Ishikawa (cell line): ENCODE measurements around the gene EPB41L4B.

Experiments
- CEBPB ChIP-seq: IDR thresholded peaks from 2 replicates; pipeline ENCODE4 v1.6.1; 2012
- CREB1 ChIP-seq: IDR thresholded peaks from 2 replicates; pipeline ENCODE4 v1.6.1; 2012; ENCODE audit warnings: low read depth
- EGR1 ChIP-seq: IDR thresholded peaks from 2 replicates; pipeline ENCODE4 v1.6.1; 2012
- EP300 ChIP-seq: IDR thresholded peaks from 2 replicates; pipeline ENCODE4 v1.6.1; 2012; ENCODE audit warnings: borderline replicate concordance
- FOXM1 ChIP-seq: IDR thresholded peaks from 2 replicates; pipeline ENCODE4 v1.6.1; 2012; ENCODE audit warnings: low read depth, borderline replicate concordance
- MAX ChIP-seq: IDR thresholded peaks from 2 replicates; pipeline ENCODE4 v1.6.1; 2012
- NFIC ChIP-seq: IDR thresholded peaks from 2 replicates; pipeline ENCODE4 v1.6.1; 2012
- RAD21 ChIP-seq: IDR thresholded peaks from 2 replicates; pipeline ENCODE4 v1.6.1; 2012; ENCODE audit warnings: low read depth
- TAF1 ChIP-seq: IDR thresholded peaks from 2 replicates; pipeline ENCODE4 v1.6.1; 2012; ENCODE audit warnings: low read depth, mild to moderate bottlenecking
- TCF12 ChIP-seq: IDR thresholded peaks from 2 replicates; pipeline ENCODE4 v1.6.1; 2012; ENCODE audit warnings: low read depth
- TEAD4 ChIP-seq: IDR thresholded peaks from 2 replicates; pipeline ENCODE4 v1.6.1; 2012
- USF1 ChIP-seq: IDR thresholded peaks from 2 replicates; pipeline ENCODE4 v1.6.1; 2012
- YY1 ChIP-seq: IDR thresholded peaks from 2 replicates; pipeline ENCODE4 v1.6.1; 2012; ENCODE audit warnings: low read depth
- ZBTB7A ChIP-seq: IDR thresholded peaks from 2 replicates; pipeline ENCODE4 v1.6.1; 2012; ENCODE audit warnings: low read depth
- TF ChIP-seq, protein P1 (sequence below): IDR thresholded peaks from 2 replicates; pipeline ENCODE4 v1.6.1; 2012; ENCODE audit warnings: low read depth, mild to moderate bottlenecking

The EPB41L4B gene

GRCh38 chr9:109321727-109322126, 868 bp upstream of the EPB41L4B start:
- no peak for TF ChIP-seq YY1
- no peak for TF ChIP-seq FOXM1
- TF ChIP-seq USF1, result no peak
- no peak for TF ChIP-seq TAF1
- no peak for TF ChIP-seq MAX

DNA sequence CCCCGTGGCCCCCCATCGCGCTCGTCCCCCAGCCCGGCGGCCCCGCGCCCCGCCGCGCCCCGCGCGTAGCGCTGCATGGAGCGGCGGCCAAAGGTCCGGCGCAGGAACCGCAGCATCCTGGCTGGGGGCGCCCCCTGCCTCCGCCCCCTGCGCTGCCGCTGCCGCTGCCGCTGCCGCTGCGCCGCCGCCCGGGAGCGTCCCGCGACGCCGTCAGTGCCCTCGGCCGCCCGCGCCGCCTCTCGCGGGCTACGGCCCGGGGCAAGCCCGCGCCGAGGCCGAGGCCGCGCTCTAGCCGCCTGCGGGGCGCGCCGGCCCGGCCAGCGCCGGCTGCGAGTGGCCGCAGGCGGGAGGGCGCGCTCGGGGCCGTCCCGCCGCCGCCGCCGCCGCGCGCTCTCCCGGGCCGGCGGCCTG, 523 bp downstream of the EPB41L4B start:
- TF ChIP-seq TEAD4 (no peak), CEBPB (no peak), EP300 (no peak), FOXM1 (no peak), YY1 (no peak), TAF1 (no peak), MAX (no peak), TCF12 (no peak), ZBTB7A (no peak), NFIC (no peak), EGR1 (no peak)
- TF ChIP-seq, protein P1, sequence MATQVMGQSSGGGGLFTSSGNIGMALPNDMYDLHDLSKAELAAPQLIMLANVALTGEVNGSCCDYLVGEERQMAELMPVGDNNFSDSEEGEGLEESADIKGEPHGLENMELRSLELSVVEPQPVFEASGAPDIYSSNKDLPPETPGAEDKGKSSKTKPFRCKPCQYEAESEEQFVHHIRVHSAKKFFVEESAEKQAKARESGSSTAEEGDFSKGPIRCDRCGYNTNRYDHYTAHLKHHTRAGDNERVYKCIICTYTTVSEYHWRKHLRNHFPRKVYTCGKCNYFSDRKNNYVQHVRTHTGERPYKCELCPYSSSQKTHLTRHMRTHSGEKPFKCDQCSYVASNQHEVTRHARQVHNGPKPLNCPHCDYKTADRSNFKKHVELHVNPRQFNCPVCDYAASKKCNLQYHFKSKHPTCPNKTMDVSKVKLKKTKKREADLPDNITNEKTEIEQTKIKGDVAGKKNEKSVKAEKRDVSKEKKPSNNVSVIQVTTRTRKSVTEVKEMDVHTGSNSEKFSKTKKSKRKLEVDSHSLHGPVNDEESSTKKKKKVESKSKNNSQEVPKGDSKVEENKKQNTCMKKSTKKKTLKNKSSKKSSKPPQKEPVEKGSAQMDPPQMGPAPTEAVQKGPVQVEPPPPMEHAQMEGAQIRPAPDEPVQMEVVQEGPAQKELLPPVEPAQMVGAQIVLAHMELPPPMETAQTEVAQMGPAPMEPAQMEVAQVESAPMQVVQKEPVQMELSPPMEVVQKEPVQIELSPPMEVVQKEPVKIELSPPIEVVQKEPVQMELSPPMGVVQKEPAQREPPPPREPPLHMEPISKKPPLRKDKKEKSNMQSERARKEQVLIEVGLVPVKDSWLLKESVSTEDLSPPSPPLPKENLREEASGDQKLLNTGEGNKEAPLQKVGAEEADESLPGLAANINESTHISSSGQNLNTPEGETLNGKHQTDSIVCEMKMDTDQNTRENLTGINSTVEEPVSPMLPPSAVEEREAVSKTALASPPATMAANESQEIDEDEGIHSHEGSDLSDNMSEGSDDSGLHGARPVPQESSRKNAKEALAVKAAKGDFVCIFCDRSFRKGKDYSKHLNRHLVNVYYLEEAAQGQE, result no peak

- no peak for TF ChIP-seq FOXM1
- TF ChIP-seq ZBTB7A, result 0 out of 2 replicates have a peak, but pooled peaks have one; percentile 21
Observed at GRCh38 chr9:109319626-109320241, 1.1 kb downstream of the EPB41L4B start.

DNA sequence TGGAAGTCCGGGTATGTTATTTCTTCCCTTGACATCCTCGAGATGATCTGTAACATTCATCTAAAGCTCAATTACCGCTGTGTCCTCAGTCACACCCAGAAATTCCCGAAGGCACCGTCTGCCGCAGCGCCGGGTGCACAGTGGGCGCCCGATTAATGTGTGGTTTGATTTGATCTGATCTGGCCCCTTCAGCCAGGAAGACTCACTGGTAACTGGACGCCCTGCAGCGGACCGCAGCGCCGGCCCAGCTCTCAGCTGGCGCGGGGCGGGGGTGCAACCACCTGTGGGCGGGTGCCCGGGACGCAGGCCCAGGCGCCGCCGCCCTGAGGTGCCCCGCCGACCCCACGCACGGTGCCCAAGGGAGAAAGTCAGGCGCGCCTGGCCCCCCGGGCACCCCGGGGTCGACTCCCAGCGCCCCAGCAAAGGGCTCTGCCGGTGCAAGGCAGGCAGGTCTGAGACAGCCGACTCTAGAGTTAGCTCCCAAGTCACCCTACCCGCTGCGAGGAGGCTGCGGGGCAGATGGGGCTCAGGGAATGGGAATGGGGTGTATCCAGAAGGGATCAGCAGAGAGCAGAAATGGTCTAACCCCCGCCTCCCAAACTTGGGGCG, 1.7 kb downstream of the EPB41L4B start:
- TF ChIP-seq CREB1, result no peak

- no peak for TF ChIP-seq NFIC
- no peak for TF ChIP-seq CEBPB
- TF ChIP-seq EP300, result no peak
- no peak for TF ChIP-seq USF1
- no peak for TF ChIP-seq TEAD4
- TF ChIP-seq TAF1, result no peak
- TF ChIP-seq EGR1, result no peak
- no peak for TF ChIP-seq RAD21
Observed at GRCh38 chr9:109317979-109318741, 2.7 kb downstream of the EPB41L4B start.

- TF ChIP-seq TAF1, result no peak
- no peak for TF ChIP-seq EGR1
- TF ChIP-seq CREB1, result no peak
- TF ChIP-seq, protein P1, result no peak
- no peak for TF ChIP-seq TCF12
- no peak for TF ChIP-seq MAX
- TF ChIP-seq YY1, result no peak
- TF ChIP-seq TEAD4, result no peak
- no peak for TF ChIP-seq FOXM1
- TF ChIP-seq RAD21, result no peak
- TF ChIP-seq NFIC, result no peak
Observed at GRCh38 chr9:109317311-109317978, 3.4 kb downstream of the EPB41L4B start.
